A673 (cell line): ENCODE results near the gene PFKFB2. TPM values are rescaled to one million over a fixed set of nuclear protein-coding genes. Genes with fewer than 3 reads are reported as not detected.

Experiments used
- BruUV-seq: library from RNA; stranded (reverse); fragments of 400-500 nt; replicated peaks from 2 replicates; lab custom pipeline; 2021; lab: Mats Ljungman, UMichigan
- CTCF ChIA-PET: fragments of 300-600 bp; sonication (Branson Sonifier 250); formaldehyde crosslinking; loops from one replicate; lab custom pipeline; 2022; ENCODE audit warnings: antibody characterized with exemption; lab: Charles Lee
- POLR2A ChIA-PET: fragments of 300-600 bp; sonication (Branson Sonifier 250); formaldehyde crosslinking; loops from one replicate; lab custom pipeline; 2022; ENCODE audit warnings: antibody characterized with exemption; ENCODE audit not compliant: low non-redundant PET; lab: Charles Lee
- DNase-seq: peaks from one replicate; pipeline ENCODE4 v3.0.0-alpha.2; 2015; ENCODE audit warnings: low spot score
- H3K27ac ChIP-seq: fragments of 200-600 bp; sonication (generic); 2 replicates; pipeline ENCODE4 v1.5.1; 2016; ENCODE audit warnings: mixed run types, low read depth, mild to moderate bottlenecking, mixed read lengths, antibody characterized with exemption, low read length; ENCODE audit not compliant: poor library complexity, severe bottlenecking
- H3K27me3 ChIP-seq: fragments of 200-600 bp; sonication (generic); replicated peaks from 2 replicates; pipeline ENCODE4 v1.6.1; 2017; ENCODE audit warnings: mixed run types, low read depth, mild to moderate bottlenecking, mixed read lengths, antibody characterized with exemption, low read length; ENCODE audit not compliant: insufficient read depth, poor library complexity
- H3K36me3 ChIP-seq: fragments of 200-600 bp; sonication (generic); 2 replicates; pipeline ENCODE4 v1.6.1; 2016; ENCODE audit warnings: mixed run types, mild to moderate bottlenecking, mixed read lengths, antibody characterized with exemption, low read length; ENCODE audit not compliant: insufficient read depth, poor library complexity, severe bottlenecking
- H3K4me1 ChIP-seq: fragments of 200-600 bp; sonication (generic); 2 replicates; pipeline ENCODE4 v1.6.1; 2017; ENCODE audit warnings: mixed run types, mild to moderate bottlenecking, mixed read lengths, antibody characterized with exemption, low read length; ENCODE audit not compliant: insufficient read depth, poor library complexity, severe bottlenecking
- H3K4me3 ChIP-seq: fragments of 200-600 bp; sonication (generic); 2 replicates; pipeline ENCODE4 v1.5.1; 2016; ENCODE audit warnings: low read depth, mixed run types, mild to moderate bottlenecking, mixed read lengths, low read length; ENCODE audit not compliant: poor library complexity, severe bottlenecking
- H3K9me3 ChIP-seq: fragments of 200-600 bp; sonication (generic); 2 replicates; pipeline ENCODE4 v1.6.1; 2016; ENCODE audit warnings: mixed run types, low read depth, mild to moderate bottlenecking, mixed read lengths, antibody characterized with exemption, low read length; ENCODE audit not compliant: poor library complexity, severe bottlenecking
- CTCF ChIP-seq: fragments of 300-800, 200-600 bp; sonication (generic); conservative IDR thresholded peaks from 2 replicates; pipeline ENCODE4 v1.5.1; 2017; ENCODE audit warnings: low read depth, mild to moderate bottlenecking, antibody characterized with exemption, low read length, moderate library complexity, mixed read lengths
- EZH2 ChIP-seq: fragments of 200-600 bp; sonication (generic); IDR thresholded peaks from 2 replicates; pipeline ENCODE4 v1.6.1; 2017; ENCODE audit warnings: borderline replicate concordance, low read depth, mild to moderate bottlenecking, mixed read lengths, antibody characterized with exemption, low read length; ENCODE audit not compliant: poor library complexity, severe bottlenecking
- intact Hi-C: fragments of 100-400 bp; cut with micrococcal nuclease; formaldehyde crosslinking; loops from one replicate; pipeline ENCODE4 v1.10.0; 2022; ENCODE audit not compliant: unreplicated experiment
- total RNA-seq: library from RNA; stranded (reverse); gene quantifications from 2 replicates; pipeline ENCODE4 v1.2.3, GENCODE V29; 2021

The PFKFB2 gene
- total RNA-seq, 1 experiment from 2014 or later, result 7.6 TPM

GRCh38 chr1:207027921-207028320 lies 25.2 kb upstream of the PFKFB2 start:
- H3K27ac ChIP-seq, result no peak overlapping the region
- peaks cover 7% of the 10 kb centered on the region for H3K4me1 ChIP-seq
- intact Hi-C loops, result no loop called here
- H3K4me3 ChIP-seq, result no peak overlapping the region
- H3K27me3 ChIP-seq, result peaks cover 27% of the 10 kb centered on the region
- POLR2A ChIA-PET, result no interaction called here
- CTCF ChIA-PET, result no interaction called here
- no peak for DNase-seq
- no peaks in the 10 kb centered on the region for H3K9me3 ChIP-seq
- TF ChIP-seq CTCF (no peak), EZH2 (no peak)
- no peaks in the 10 kb centered on the region for H3K36me3 ChIP-seq
- BruUV-seq, result no TSS peak

- POLR2A ChIA-PET, result no interaction called here
Measured at GRCh38 chr1:207028884-207029650, 24.0 kb upstream of the PFKFB2 start.

GRCh38 chr1:207029701-207030521 lies 23.2 kb upstream of the PFKFB2 start:
- Histone ChIP-seq H3K36me3 (no peaks in the 10 kb centered on the region), H3K4me1 (peaks cover 8% of the 10 kb centered on the region), H3K4me3 (no peak overlapping the region), H3K9me3 (no peaks in the 10 kb centered on the region), H3K27me3 (peaks cover 36% of the 10 kb centered on the region), H3K27ac (no peak overlapping the region)
- CTCF ChIA-PET, result no interaction called here
- no peak for TF ChIP-seq EZH2
- BruUV-seq, result no TSS peak
- intact Hi-C loops, result no loop called here
- no peak for DNase-seq
- POLR2A ChIA-PET, result no interaction called here

More at GRCh38 chr1:207028884-207029650, 24.0 kb upstream of the PFKFB2 start:
- BruUV-seq, result no TSS peak
- Histone ChIP-seq H3K27me3 (peaks cover 31% of the 10 kb centered on the region), H3K4me1 (peaks cover 8% of the 10 kb centered on the region), H3K9me3 (no peaks in the 10 kb centered on the region), H3K27ac (no peak overlapping the region), H3K4me3 (no peak overlapping the region), H3K36me3 (no peaks in the 10 kb centered on the region)
- TF ChIP-seq CTCF, result no peak
- intact Hi-C loops, result no loop called here
- CTCF ChIA-PET, result no interaction called here
- no peak for DNase-seq
